SU-DHL-6 (cell line): Measurements from ENCODE around the gene ANKH.

Experiments used
- H2AFZ ChIP-seq: fragments of 200-600 bp; sonication (generic); 2 replicates; pipeline ENCODE4 v1.6.1; 2014; ENCODE audit warnings: low read depth, mild to moderate bottlenecking, moderate library complexity, mixed read lengths, antibody characterized with exemption, low read length; ENCODE audit not compliant: severe bottlenecking
- H3F3A ChIP-seq: fragments of 200-600 bp; shearing (Covaris generic); 2 replicates; pipeline ENCODE4 v1.6.0; 2016; ENCODE audit warnings: antibody characterized with exemption, mild to moderate bottlenecking; ENCODE audit not compliant: insufficient read depth
- H3K27ac ChIP-seq: fragments of 200-600 bp; sonication (generic); 2 replicates; pipeline ENCODE4 v1.5.1; 2016; ENCODE audit warnings: low read depth, mild to moderate bottlenecking, low read length, moderate library complexity, mixed read lengths
- H3K27me3 ChIP-seq: fragments of 200-600 bp; sonication (generic), shearing (Covaris generic); 2 replicates; pipeline ENCODE4 v1.6.0; 2014; ENCODE audit warnings: mild to moderate bottlenecking, low read length
- H3K36me3 ChIP-seq: fragments of 200-600 bp; sonication (generic); 2 replicates; pipeline ENCODE4 v1.6.1; 2014; ENCODE audit warnings: mild to moderate bottlenecking, low read length, mixed read lengths
- H3K4me2 ChIP-seq: fragments of 300-600, 200-600 bp; shearing (Covaris generic), sonication (generic); 2 replicates; pipeline ENCODE4 v1.6.0; 2014; ENCODE audit warnings: low read length, low read depth, mild to moderate bottlenecking; ENCODE audit not compliant: poor library complexity, severe bottlenecking
- H3K4me3 ChIP-seq: fragments of 200-600 bp; sonication (generic); 2 replicates; pipeline ENCODE4 v1.5.1; 2014; ENCODE audit warnings: antibody characterized with exemption, low read length, mild to moderate bottlenecking, mixed read lengths; ENCODE audit not compliant: insufficient read depth, poor library complexity, severe bottlenecking
- H3K79me2 ChIP-seq: fragments of 200-600 bp; sonication (generic); 2 replicates; pipeline ENCODE4 v1.6.1; 2014; ENCODE audit warnings: mild to moderate bottlenecking, low read length, moderate library complexity; ENCODE audit not compliant: insufficient read depth
- H3K9ac ChIP-seq: fragments of 200-600 bp; sonication (generic); 2 replicates; pipeline ENCODE4 v1.7.0; 2014; ENCODE audit warnings: mild to moderate bottlenecking, low read length
- H3K9me2 ChIP-seq: fragments of 200-600 bp; sonication (generic); replicated peaks from 2 replicates; pipeline ENCODE4 v1.6.1; 2014; ENCODE audit warnings: low read length; ENCODE audit not compliant: insufficient read depth
- H3K9me3 ChIP-seq: fragments of 200-600 bp; sonication (generic); 2 replicates; pipeline ENCODE4 v1.6.1; 2014; ENCODE audit warnings: low read length, mixed read lengths; ENCODE audit not compliant: insufficient read depth
- H4K20me1 ChIP-seq: fragments of 200-600 bp; sonication (generic); 2 replicates; pipeline ENCODE4 v1.6.1; 2014; ENCODE audit warnings: low read depth, mild to moderate bottlenecking, antibody characterized with exemption, low read length, moderate library complexity, mixed read lengths
- CTCF ChIP-seq: fragments of 200-600 bp; sonication (generic); IDR thresholded peaks from one replicate; pipeline ENCODE4 v1.5.1; 2017; ENCODE audit warnings: antibody characterized with exemption, mild to moderate bottlenecking, low read length, moderate library complexity; ENCODE audit not compliant: insufficient read depth, poor library complexity, severe bottlenecking
- EZH2phosphoT487 ChIP-seq: fragments of 200-600 bp; sonication (generic), shearing (Covaris generic); conservative IDR thresholded peaks from 2 replicates; pipeline ENCODE4 v1.6.1; 2018; ENCODE audit warnings: mild to moderate bottlenecking, antibody characterized with exemption, low read length, moderate library complexity, mixed read lengths

The ANKH gene

GRCh38 chr5:14766584-14766983 is 105.0 kb downstream of the ANKH start:
- Histone ChIP-seq H3K4me3 (no peak overlapping the region), H4K20me1 (no peaks in the 10 kb centered on the region), H3K4me2 (no peak overlapping the region), H3K27me3 (no peaks in the 10 kb centered on the region), H3K9me2 (no peaks in the 10 kb centered on the region), H3F3A (peaks cover 6% of the 10 kb centered on the region), H3K79me2 (peaks cover 20% of the 10 kb centered on the region; the same call in 1 of the 2 replicates), H3K9ac (no peak overlapping the region), H3K9me3 (no peaks in the 10 kb centered on the region), H2AFZ (no peak overlapping the region), H3K27ac (no peak overlapping the region), H3K36me3 (no peaks in the 10 kb centered on the region)
- no peak for TF ChIP-seq CTCF

- Histone ChIP-seq H3F3A (peaks cover 6% of the 10 kb centered on the region), H3K9ac (no peak overlapping the region), H3K9me2 (no peaks in the 10 kb centered on the region), H3K36me3 (no peaks in the 10 kb centered on the region), H3K4me3 (no peak overlapping the region), H3K9me3 (no peaks in the 10 kb centered on the region), H3K4me2 (no peak overlapping the region), H4K20me1 (no peaks in the 10 kb centered on the region), H3K27ac (no peak overlapping the region), H3K27me3 (no peaks in the 10 kb centered on the region), H2AFZ (no peak overlapping the region), H3K79me2 (peaks cover 11% of the 10 kb centered on the region; the same call in 1 of the 2 replicates)
- TF ChIP-seq EZH2phosphoT487 (no peak), CTCF (no peak)
Observed at GRCh38 chr5:14765587-14765986, 106.0 kb downstream of the ANKH start.

GRCh38 chr5:14762549-14763216 is 108.9 kb downstream of the ANKH start:
- no peaks in the 10 kb centered on the region for H3K9me3 ChIP-seq
- H3K79me2 ChIP-seq: peaks cover 11% of the 10 kb centered on the region; the same call in 1 of the 2 replicates
- H3K4me3 ChIP-seq: peak overlapping the region; percentile 33
- H3F3A ChIP-seq: peaks cover 6% of the 10 kb centered on the region
- H3K27me3 ChIP-seq: no peaks in the 10 kb centered on the region
- no peaks in the 10 kb centered on the region for H4K20me1 ChIP-seq
- TF ChIP-seq EZH2phosphoT487 (no peak), CTCF (no peak)
- no peaks in the 10 kb centered on the region for H3K9me2 ChIP-seq
- H3K36me3 ChIP-seq: peaks cover 7% of the 10 kb centered on the region; the same call in 1 of the 2 replicates
- peak overlapping the region; percentile 82 for H3K4me2 ChIP-seq
- peak overlapping the region; percentile 88 for H3K27ac ChIP-seq
- peak overlapping the region; percentile 44 for H3K9ac ChIP-seq
- no peak overlapping the region for H2AFZ ChIP-seq
